Measurements from ENCODE around the gene DAB2IP.

- TF ChIP-seq CTCF (conservative IDR thresholded peaks at IDR 0.05 in 1 of 2, IDR thresholded peaks at IDR 0.05 in 1 of 2; ENCODE audit: low read depth in 1 of 2, low read length in 2 of 2) (no peak), EZH2 (IDR thresholded peaks at IDR 0.05; ENCODE audit: low read length, missing control alignments) (no peak)
Measured at GRCh38 chr9:121782514-121783110, 131.2 kb downstream of the DAB2IP start.
